CD4-positive, alpha-beta T cell treated with Interleukin-15 for 4 hours (primary cell): ENCODE results near the gene TSPAN18.

Experiments used
- DNase-seq: peaks from one replicate; pipeline ENCODE4 v3.0.0-alpha.2; 2020; ENCODE audit warnings: low spot score

TSPAN18 gene

GRCh38 chr11:44916331-44916730 lies 189.6 kb downstream of the TSPAN18 start:
- no peak for DNase-seq

DNA sequence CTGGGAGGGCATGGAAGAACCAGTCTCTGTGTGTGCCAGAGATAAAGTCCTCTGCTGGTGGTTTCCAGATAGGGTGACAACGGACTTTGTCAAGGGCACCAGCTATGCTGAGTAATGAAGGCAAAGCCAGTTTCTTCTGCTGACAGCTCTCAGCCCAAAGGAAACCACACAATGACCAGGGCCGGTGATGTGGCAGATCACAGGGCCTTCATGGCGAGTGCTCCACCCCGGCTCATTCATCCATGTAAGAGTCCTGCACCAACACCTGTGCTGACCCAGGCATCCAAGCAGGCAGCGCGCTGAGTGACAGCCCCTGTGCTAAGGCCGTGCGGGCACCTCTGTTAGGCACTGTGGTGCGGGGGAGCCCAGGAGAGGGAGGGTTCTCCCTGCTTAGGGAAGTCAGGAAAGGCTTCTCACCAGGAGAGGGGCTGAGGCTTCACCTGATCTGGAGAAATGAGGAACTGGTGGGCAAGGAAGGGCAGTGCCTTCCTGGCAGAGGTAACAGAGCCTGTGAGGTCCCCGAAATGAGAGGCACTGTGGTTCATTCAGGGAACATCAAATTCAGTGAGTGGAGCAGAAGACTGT lies 190.1 kb downstream of the TSPAN18 start:
- no peak for DNase-seq

GRCh38 chr11:44917741-44918140 lies 191.0 kb downstream of the TSPAN18 start:
- no peak for DNase-seq

GRCh38 chr11:44920451-44920850 lies 193.7 kb downstream of the TSPAN18 start:
- no peak for DNase-seq

GRCh38 chr11:44923115-44923514 lies 196.4 kb downstream of the TSPAN18 start:
- DNase-seq: no peak

GRCh38 chr11:44923806-44924205 lies 197.0 kb downstream of the TSPAN18 start:
- no peak for DNase-seq

DNA sequence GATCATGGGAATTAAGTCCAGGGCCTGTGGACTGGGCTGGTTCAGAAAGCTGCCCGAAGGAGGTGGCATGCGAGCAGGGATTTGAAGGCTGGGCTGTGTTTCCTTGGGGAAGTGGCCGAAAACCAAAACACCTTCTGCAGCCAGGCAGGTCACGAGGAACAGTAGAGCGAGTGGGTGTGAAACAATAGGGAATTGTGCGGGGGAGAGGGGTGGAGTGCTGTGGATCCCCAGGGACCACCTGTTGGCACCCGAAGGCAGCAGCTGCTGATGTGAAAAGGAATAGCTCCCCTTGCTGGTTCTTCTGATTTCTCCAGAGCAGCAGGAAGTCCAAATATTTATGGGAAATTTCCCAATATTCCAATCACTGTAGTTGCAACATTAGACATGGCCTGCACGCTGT lies 199.3 kb downstream of the TSPAN18 start:
- no peak for DNase-seq

- peak; percentile 52 for DNase-seq
Measured at GRCh38 chr11:44927174-44927661, 200.5 kb downstream of the TSPAN18 start.

- DNase-seq: no peak
Measured at GRCh38 chr11:44928144-44928543, 201.4 kb downstream of the TSPAN18 start.

GRCh38 chr11:44928816-44929215 lies 202.1 kb downstream of the TSPAN18 start:
- no peak for DNase-seq

GRCh38 chr11:44930588-44931302 lies 204.0 kb downstream of the TSPAN18 start:
- DNase-seq: no peak

- no peak for DNase-seq
Measured at GRCh38 chr11:44931466-44931865, 204.7 kb downstream of the TSPAN18 start.

- no peak for DNase-seq
Measured at GRCh38 chr11:44934110-44934509, 207.3 kb downstream of the TSPAN18 start.

DNA sequence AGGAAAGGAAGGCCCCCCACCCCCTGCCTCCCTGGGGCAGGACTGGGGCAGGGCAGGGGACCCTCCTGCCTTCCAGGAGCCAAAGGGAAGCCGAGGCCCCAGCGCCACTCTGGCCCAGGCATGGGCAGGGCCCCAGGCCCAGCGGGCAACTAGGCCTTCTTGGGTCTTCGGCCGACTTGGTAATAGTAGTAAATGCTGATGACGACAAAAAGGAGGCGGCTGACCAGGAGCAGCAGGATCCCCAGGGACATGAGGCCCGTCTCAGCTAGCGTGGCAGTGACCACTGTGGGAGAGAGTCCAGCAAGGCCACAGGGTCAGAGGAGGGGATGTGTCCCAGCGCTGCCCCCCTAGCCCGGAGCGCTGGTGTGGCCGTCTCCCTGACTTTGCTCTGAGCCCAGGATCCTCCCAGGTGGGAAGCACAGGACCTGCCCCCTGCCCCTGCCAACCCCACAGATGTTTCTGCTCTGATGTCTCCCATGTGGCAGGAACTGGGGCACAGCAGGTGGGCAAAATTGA lies 208.0 kb downstream of the TSPAN18 start:
- DNase-seq: no peak

DNA sequence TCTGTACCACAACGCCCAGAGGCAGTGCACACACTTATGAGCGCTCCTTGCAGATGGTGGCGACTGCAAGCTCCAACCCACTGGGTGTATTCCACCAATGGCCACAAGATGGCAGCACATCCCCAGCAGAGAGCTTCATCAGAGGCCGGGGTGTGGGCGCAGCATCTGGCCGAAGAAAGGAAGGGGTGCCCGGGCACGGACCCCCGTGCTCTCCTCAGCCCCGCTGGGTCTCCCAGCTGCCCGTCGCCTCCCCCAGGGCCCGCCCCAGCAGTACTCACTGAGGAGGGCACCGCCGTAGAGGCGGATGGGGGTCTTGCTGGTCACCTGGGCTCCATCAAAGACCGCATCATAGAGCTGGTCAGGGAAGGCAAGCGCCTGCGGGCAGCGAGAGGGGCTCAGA lies 209.8 kb downstream of the TSPAN18 start:
- peak; percentile 85 for DNase-seq

DNA sequence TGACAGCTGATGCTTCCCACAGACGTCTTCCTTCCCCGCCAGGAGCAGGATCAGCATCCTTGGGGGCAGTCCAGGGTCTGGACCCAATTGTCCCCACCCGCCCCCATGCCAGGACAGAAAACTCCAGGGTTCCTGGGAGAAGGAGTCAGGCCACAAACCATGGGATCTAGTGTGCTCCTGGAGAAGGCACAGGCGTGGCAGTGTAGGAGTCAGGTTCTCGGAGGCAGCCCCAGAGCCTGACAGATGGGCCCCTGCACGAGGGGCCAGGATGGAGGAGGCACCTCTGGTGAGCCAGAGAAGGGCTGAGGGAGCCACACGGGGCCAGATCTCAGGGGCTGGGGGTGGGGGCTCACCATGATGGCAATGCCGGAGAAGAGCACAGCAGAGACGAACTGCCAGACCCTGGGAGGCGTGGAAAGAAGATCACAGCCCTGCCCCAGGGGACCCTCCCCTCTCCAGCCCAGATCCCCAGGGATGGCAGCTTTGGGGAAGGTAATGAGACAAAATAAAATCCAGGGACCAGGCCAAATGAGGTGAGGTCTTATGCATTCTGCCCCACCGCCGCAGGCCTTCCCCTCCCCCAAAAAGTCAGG lies 210.3 kb downstream of the TSPAN18 start:
- DNase-seq: no peak

DNA sequence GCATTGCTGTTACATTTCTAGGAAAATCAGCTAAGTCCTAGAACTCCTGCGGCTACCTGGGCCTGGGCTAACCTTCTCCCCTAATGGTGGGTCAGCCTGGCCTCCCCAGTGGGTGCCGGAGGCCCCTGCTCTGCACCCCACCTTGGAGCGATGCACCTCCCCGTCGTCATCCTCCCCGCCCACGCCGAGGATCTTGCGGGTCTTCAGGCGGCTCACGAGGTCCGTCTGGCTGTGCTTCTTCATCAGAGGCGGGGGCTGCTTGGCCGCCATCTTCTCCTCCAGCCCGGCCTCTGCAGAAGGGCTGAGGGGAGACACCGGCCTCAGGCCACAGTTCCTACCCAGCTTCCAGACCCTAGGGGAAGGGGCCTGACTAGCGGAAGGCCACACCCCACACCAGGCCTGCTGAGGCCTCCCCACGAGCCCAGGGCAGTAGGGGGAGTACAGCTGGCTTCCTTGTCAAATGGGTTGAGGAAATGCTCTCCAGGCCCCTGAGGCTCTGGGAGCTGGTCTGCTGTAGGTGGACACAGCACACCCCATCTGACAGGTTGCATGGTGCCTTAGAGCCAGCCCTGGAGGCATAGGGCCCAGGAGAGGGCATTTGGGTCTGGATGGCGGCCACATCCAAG lies 211.4 kb downstream of the TSPAN18 start:
- DNase-seq: no peak

DNA sequence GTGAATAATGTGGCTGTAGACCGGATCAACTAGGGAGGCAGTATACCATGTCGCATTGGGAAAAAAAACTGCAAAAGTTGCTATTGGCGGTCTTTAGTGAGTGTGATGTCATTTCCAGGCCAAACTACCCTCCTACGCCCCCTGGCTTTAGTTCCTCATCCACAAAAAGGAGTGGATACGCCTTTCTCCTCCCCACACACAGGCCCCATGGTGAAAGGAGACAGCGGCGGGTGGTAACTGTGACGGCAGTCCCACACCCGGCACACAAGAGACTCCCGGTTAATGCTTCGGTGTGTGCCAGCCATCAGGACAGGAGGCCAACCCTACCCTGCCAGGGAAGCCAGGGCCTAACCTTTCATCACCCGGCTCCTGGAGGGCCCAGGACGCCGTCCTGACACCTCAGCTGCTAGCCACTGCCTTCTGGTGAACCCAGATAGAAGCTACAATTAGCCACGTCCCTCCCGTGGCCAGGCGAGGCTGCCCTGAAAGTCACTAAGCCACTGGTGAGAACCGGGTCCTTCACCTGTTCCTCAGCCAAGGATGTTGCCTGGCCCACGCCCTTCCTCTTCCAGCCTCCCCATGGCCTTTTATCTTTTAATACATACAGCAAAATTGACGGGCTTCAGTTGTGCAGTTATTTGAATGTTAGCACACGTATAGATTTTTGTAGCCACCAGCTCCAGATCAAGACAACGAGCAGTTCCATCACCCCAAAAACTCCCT lies 213.1 kb downstream of the TSPAN18 start:
- DNase-seq: no peak

- no peak for DNase-seq
Measured at GRCh38 chr11:44940404-44940803, 213.6 kb downstream of the TSPAN18 start.

- no peak for DNase-seq
Measured at GRCh38 chr11:44940835-44941234, 214.1 kb downstream of the TSPAN18 start.

DNA sequence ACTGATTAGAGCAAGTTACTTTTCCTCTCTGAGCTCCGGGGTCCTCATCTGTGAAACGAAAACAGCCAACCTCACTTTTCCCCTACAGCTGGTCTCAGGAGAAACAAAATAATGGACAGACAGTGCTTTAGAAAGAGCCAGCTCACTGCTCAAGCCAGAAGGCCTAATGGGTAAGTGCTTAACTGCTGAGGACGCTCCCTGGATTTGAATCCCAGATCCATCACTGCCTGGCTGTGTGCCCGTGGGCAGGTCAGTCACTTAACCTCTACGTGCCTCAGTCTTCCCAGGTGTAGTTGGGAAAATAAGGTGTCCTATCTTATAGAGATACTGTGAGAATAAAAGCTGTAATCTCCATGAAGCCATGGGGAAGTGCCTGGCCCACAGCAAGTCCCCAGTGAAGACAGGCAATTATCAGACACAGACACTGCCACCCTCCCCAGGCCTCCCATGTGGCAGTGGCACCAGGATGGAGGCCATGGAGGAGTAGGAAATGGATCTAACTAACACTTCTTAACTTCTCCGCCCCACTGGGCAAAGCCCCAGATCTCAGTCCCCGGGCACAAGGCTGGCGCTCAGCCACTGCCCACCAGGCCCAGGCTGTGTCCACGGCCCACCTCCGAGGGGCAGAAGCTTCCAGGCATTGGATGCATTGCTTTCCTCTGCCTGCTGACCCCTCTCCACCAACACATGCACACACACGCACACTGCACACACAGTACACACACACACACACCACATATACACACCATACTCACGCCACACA lies 214.7 kb downstream of the TSPAN18 start:
- no peak for DNase-seq
